NCI-H146 treated with DMSO at 0.1 percent for 48 hours (cell line): ENCODE measurements around the gene COP1.

ENCODE experiments used
- DNase-seq: peaks from one replicate; lab custom pipeline; 2025; ENCODE audit not compliant: unreplicated experiment; lab: John Stamatoyannopoulos, UW

The COP1 gene

DNA sequence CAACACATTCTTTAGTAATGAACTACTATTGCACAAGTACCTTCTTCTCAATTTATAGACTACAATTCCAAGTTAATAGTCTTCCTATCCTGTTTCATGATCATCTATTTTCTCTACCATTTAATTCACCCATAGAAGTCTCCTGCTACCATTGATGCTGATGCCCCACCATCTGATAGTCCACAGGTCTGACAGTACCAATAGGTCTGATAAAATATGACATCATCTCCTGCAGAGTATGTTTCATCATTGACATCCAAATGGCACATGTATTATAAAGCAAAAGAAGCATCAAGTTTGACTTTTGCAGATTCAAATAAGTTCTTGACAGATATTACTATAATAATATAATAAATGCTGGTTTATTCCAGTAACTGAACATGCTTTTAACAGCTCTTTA, 5.5 kb downstream of the COP1 start:
- DNase-seq, result no peak

- no peak for DNase-seq
These were observed 7.4 kb downstream of the COP1 start for GRCh38 chr1:176199707-176200106.

GRCh38 chr1:176198413-176198812, 8.7 kb downstream of the COP1 start:
- no peak for DNase-seq

DNA sequence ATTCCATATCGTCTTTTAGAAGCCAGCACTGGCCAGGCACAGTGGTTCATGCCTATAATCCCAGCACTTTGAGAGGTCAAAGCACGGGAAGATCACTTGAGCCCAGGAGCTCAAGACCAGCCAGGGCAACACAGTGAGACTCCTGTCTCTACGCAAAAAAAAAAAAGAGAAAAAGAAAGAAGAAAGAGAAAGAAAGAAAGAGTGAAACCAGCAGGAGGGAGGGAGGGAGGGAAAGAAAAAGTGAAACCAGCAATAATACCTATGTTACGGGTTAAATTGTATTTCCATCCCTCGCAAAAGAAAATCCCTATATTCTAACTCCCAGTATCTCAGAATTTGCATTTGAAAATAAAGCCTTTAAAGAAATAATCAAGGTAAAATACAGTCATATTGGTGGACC, 10.4 kb downstream of the COP1 start:
- no peak for DNase-seq

GRCh38 chr1:176195547-176195946, 11.5 kb downstream of the COP1 start:
- DNase-seq, result no peak

GRCh38 chr1:176193663-176194062, 13.4 kb downstream of the COP1 start:
- no peak for DNase-seq

DNA sequence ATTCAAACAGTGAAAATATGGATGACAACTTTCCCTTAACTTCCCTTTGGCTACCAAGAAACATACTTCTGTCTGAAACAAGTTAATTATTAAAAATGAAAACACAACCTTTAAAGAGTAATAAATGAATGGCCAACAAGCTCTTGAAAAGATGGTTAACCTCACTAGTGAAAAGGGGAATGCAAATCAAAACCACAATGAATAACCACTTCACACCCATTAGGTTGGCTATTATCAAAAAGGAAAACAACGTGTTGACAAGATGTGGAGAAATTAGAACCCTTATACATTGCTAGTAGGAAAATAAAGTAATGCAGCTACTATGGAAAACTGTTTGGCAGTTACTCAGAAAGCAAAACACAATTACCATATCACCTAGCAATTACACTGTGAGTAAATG, 14.1 kb downstream of the COP1 start:
- DNase-seq, result no peak

- no peak for DNase-seq
These were observed 18.5 kb downstream of the COP1 start for GRCh38 chr1:176188604-176189003.

DNA sequence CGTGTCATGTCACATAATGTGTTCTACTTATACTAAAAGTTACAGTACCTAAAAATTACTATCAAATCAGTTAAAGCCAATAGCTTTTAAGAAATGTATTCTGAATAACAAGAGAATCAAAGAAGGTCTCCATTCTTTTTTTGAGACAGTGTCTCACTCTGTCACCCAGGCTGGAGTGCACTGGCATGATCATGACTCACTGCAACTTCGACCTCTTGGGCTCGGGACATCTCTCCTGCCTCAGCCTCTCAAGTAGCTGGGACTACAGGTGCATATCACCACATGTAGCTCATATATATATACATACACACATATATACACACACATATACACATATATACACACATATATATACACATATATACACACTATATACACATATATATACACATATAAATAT, 20.1 kb downstream of the COP1 start:
- DNase-seq, result no peak

GRCh38 chr1:176183618-176184017, 23.5 kb downstream of the COP1 start:
- DNase-seq, result no peak

DNA sequence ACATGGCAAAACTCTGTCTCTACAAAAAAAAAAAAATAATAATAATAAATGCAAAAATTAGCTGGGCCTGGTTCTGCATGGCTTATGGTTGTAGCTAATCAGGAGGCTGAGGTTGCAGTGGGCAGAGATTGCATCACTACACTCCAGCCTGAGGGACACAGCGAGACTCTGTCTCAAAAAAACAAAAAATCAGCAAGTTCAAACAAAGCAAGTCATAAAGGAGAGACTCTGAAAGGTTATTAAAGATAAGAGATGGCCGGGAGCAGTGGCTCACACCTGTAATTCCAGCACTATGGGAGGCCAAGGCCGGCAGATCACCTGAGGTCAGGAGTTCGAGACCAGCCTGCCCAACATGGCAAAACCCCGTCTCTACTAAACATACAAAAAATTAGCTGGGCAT, 28.8 kb downstream of the COP1 start:
- DNase-seq, result no peak

GRCh38 chr1:176177764-176178163, 29.3 kb downstream of the COP1 start:
- no peak for DNase-seq

GRCh38 chr1:176174108-176174507, 33.0 kb downstream of the COP1 start:
- DNase-seq, result no peak

- DNase-seq, result no peak
These were observed 34.9 kb downstream of the COP1 start for GRCh38 chr1:176172215-176172614.

DNA sequence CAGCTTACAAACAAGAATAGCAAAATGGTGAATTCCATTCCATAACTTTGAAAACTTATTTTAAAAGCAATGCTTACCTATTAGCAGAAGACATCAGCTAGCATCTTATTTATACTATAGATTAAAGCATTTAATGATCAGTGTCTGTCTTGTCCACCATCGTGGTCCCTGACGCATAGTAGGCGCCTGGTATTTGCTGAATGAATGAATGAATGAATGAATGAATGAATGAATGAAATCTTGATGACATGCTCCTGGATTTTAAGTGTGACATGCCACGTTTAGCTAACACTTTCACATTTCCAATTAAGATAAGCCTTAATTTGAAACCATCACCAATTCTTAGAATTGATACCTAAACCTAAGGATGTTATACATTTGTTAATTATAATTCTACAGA, 39.9 kb downstream of the COP1 start:
- DNase-seq, result no peak

GRCh38 chr1:176165573-176165972, 41.5 kb downstream of the COP1 start:
- no peak for DNase-seq

DNA sequence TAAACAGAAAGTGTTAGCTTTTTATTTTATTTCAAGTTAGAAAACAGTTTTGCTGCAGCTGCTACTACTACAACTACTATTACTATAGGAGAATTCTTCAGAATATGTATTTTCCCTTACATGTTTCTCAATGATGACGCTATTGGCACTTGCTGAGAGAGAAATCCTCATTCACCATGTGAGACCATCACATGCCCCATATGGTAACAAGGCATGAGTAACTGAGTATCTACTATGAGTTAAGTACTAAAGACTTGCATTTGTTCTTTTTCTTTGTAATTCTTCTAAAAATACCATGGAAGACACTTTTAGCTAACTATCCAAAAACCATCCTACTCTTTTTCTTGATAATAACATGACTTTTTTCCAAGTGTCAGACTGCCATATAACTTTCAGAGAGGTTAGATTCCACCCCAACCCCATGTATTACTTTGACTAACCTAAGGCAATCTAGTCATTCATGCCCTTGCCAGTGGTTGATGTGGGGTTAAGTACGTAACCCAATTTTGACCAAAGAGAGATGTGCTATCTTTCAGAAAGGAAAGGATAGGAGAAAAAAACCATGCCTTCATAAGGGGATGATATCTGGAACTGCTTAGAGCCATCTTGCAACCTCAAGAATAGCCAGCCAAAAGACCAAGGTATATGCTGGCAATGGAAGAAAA, 42.9 kb downstream of the COP1 start:
- no peak for DNase-seq

- no peak for DNase-seq
These were observed 47.1 kb downstream of the COP1 start for GRCh38 chr1:176159993-176160392.

DNA sequence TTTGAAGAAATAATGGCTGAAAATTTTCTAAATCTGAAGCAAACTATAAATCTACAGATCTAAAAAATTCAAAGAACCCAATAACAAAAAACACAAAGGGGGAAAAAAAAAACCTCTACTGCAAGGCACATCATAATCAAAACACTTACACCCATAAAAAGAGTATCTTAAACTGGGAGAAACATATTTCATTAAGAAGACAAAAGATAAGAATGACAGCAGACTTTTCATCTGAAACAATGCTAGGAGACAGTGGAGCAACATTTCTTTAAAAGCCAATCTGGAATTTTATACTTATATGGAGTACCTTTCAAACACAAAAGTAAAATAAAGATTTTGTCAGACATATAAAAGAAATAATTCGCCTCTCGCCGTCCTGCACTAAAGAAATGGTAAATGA, 49.1 kb downstream of the COP1 start:
- DNase-seq, result no peak

GRCh38 chr1:176149939-176150807, 56.9 kb downstream of the COP1 start:
- DNase-seq, result no peak

GRCh38 chr1:176144526-176144925, 62.6 kb downstream of the COP1 start:
- DNase-seq, result no peak

- DNase-seq, result no peak
These were observed 64.1 kb downstream of the COP1 start for GRCh38 chr1:176142973-176143372.

DNA sequence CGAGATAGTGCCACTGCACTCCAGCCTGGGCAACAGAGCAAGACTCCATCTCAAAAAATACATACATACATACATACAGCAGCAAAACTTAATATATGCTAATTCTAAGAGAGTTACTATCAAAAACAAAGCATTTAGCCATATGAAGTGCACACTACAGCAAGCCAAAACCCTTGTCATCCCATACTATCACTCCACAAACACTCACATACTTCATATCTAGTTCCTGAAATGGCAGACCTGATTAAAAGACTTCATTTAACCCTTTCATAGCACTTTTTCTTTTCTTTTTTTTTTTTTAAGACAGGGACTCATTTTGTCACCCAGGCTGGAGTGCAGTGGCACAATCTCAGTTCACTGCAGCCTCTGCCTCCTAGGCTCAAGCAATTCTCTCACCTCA, 65.6 kb downstream of the COP1 start:
- DNase-seq, result no peak
